ENCODE results near the gene PLXND1.

- TF ChIP-seq POLR2A (IDR thresholded peaks at IDR 0.05) (no peak), CTCF (IDR thresholded peaks at IDR 0.05) (no peak)
Observed at GRCh38 chr3:129506231-129506742, 100.2 kb downstream of the PLXND1 start.

Data from lower leg skin (tissue), 3 donors.